T-helper 2 cell (primary cell): ENCODE measurements around the gene DOCK1.

Source experiments
- DNase-seq, 5 experiments: peaks; one replicate each; pipeline versions ENCODE4 v3.0.0 to v3.0.0-alpha.2; 2012 to 2022

DOCK1 gene

DNA sequence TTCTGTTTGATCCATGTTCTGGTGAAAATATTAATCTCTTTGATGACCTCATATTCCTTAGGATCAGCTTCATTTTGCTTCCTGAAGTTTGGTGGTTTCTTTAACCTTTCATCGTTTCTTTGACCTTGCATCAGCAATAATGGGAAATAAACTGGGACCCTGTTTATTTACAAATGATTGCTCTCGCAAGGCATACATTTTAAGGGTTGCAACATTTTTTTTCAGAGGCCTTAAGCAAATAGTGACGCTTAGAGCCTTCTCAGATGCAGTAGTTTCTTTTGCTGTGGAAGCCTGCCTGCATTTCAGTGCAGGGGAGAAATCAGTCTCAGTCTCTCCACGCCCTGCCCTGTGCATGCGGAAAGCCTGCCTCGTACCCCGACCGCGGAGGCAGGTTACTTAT lies 504.8 kb downstream of the DOCK1 start:
- no peak for DNase-seq

GRCh38 chr10:127411062-127411461 lies 505.8 kb downstream of the DOCK1 start:
- DNase-seq: no peak

DNA sequence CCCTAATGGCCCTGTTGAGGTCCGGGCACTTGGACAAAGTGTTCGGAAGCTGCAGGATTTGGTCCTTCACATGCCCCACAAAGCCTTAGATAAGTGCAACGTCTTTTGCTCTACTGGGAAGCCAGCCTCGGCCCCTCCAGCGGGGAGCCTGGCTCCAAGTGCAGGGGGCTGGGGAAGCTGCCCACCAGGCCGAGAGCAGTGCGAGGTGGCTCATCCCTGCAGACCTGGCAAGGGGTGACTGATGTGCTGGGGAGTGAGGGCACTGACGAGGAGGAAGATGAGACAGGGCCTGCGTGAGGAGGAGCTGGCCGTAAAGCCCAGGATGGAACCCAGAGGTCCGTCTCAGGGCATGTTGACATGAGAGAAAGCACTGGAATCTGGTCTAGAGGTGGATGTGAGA lies 508.1 kb downstream of the DOCK1 start:
- DNase-seq: no peak

GRCh38 chr10:127414024-127414423 lies 508.8 kb downstream of the DOCK1 start:
- DNase-seq: no peak

DNA sequence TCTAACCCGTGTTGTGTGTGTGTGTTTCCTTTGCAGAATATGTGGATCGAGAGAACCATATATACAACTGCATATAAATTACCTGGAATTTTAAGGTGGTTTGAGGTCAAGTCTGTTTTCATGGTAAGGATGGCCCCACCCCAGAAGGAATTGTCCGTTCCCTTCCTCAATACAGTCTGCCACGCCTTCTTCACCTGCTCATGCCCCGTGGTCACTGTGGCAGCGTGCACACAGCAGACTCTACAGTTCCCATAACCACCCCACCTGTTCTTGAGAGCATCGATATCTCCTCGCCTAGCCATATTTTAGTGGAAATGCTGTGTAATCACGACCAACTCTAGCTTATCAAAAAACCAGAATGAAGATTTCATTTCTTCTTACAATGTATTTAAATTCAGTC lies 509.9 kb downstream of the DOCK1 start:
- no peak for DNase-seq

GRCh38 chr10:127415901-127416581 lies 510.8 kb downstream of the DOCK1 start:
- no peak for DNase-seq

GRCh38 chr10:127417031-127417430 lies 511.8 kb downstream of the DOCK1 start:
- DNase-seq: no peak

GRCh38 chr10:127417686-127418401 lies 512.6 kb downstream of the DOCK1 start:
- no peak for DNase-seq

DNA sequence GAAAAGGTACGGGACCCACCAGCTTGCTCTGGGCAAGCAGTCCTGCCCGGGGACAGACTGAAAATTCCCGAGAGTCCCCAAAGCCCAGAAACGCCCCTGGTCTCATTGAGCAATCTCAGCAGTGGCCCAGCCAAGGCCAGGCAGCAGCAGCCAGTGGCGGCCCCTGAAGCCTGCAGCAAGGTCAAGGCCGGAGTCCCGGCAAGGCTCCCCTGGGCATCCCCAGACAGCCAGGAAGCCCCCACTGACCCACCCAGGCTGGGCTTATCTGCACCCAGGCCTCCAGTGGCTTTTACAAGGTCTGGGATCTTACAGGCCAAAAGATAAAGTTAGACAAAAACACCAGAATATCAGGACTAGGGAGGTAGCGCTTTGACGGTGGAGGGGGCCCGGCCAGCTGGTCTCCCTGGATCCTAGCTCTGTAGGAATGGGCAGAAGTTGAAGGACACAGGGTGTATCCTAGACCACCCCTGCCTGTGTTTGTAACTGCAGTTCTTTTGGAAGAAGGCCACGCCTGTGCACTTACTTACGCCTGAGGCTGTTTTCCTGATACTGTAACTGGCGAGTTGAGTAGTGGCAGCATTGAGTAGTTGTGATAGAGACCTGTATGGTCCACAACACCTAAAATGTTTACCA lies 513.4 kb downstream of the DOCK1 start:
- DNase-seq: no peak

- DNase-seq: no peak
Measured at GRCh38 chr10:127420138-127420684, 515.0 kb downstream of the DOCK1 start.

DNA sequence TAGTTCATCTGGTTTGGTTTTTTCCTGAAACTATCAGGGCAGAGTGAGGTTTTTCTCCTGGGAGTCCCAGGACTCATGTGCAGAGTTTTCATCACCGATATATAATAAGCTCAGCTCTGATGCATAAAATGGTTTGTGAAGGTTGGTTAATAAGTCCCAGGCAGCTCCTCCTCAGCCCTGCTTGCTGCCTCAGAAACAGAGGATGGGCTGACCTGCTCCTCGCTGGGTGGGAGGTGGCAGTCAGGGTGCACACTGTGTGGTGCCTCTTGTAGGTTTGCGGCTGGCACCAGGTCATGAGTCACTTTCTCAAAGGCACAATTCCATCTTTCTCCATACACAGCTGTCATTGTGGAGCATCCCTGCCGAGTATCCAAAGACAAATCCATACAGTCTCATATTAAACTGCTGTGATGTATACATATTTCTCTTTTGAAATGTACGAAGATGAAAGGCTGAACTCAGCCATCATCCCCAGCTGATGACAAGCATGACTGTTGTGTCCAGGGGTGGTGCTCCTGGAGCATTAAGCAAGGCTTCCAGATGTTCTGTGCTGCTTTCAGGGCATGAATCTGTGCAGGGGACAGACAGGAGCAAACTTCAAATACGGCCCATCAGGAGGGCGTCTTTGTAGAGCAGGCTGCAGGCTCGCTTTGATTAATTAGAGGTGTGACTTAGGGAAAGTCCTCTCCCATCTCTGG lies 518.1 kb downstream of the DOCK1 start:
- no peak for DNase-seq

DNA sequence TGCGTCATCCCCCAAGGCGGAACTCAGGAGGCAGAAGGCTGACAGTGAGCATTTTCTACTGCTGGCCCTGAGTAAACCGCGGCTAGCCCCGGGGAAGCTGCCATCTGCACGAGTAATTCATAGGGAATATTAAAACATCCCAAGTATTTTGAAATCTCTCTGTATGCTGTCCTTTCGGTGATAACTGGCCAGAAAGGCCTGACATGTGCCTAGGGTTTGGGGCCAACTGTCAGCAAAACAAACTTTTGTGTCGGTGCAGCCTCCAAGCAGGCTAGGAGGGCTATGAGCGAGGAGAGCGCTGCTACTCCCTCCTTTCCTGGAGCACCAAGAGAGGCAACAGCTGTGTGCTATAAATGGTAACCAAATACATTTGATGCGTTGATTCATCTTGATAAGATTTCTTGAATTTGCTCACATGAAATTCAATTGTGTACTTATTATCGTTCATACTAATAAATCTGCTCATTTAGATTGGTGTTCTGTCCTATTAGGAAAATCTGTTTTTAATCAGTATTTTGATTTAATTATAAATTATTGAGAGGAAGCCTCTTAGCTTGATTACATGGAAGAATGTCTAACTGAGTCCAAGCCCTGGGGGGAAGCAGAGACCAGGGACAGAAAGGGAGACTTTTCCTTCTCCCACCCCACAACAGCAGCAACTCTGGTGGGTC lies 519.5 kb downstream of the DOCK1 start:
- no peak for DNase-seq

DNA sequence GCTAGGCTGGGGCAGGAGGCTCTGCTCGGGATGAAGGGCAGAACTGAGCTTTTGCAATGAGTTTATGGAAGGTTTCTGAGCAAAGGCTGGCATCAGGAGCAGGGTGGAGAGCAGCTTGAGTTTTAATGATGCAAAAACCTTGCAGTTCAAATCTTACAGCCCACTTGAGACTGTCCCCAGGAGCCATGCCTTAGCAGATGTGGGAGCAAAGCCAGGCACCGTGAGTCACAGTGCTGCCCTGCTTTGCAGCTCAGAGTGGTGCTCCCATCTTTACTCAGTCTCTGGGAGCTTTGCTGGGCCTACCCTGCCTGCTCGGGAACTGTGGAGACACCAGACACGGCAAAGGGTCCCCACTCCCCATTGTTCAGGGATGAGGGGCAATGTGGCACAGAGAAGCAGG lies 521.5 kb downstream of the DOCK1 start:
- DNase-seq: no peak

DNA sequence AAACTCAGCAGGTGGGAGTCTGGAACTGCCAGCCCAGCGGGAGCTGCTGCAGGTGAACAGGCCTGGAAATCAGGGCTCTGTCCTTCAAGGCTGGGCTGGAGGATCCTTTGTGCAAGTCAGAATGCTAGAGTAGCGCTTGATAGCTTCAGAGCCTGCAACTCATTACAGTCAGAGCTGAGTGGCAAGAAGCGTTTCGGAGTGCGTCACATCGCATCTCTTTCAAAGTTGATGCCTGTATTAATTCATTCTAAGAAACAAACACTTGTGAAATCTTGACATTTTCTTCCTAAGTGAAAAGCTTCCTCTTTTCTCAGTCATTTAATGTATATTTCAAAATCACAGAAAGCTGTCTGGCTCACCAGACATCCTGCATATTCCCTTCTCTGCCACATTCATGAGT lies 522.7 kb downstream of the DOCK1 start:
- no peak for DNase-seq

- DNase-seq: no peak
Measured at GRCh38 chr10:127428385-127428980, 523.3 kb downstream of the DOCK1 start.

DNA sequence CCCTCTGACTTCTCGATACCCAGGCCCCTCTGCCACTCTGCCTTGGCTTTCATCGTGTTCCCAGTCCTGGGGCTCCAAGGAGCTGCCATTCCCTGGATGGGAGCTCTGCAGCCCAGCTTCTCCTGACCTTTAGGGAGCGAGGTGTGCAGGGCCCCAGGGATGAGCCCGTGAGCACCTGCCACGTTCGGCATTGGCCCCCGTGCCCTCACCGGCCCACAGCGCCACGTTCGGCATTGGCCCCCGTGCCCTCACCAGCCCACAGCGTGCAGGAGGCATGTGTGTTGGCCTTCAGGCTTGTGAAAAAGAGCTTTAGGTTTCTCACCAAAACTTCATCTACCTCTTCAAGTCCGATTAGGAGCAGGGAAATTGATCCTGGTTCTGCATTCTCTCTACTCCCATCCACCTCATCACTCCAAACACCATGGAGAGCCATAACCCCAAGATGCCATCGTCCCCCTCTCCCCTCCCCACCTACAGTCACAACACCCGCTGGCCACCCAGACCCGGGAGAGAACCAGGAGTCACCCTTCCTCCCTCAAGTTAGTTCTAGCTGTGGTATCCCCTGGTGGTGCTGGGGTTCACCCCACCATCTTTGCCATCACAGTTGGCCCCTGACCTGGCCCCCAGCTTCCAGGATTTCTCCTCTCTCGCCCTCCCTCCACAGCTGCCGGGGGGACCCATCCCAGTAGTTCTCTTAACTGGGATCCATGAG lies 524.5 kb downstream of the DOCK1 start:
- DNase-seq: no peak

GRCh38 chr10:127431525-127431924 lies 526.3 kb downstream of the DOCK1 start:
- DNase-seq: no peak

DNA sequence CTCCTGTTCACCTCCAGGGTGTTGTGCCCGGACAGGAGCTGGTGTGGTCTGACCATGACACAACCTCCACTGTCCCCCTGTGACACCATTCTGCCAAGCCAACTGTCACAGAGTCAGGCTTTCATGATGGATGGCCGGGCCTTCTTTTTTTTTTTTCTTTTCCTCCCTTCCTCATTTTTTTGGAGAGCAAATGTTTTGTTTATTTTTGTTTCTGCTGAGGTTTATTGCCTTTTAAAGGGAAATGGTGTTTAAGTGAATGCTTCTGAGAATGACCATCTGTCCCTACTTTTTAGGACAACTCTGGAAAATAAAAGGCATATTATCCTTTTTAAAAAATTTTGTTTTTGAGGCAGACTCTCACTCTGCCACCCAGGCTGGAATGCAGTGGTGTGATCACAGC lies 528.8 kb downstream of the DOCK1 start:
- DNase-seq: no peak

DNA sequence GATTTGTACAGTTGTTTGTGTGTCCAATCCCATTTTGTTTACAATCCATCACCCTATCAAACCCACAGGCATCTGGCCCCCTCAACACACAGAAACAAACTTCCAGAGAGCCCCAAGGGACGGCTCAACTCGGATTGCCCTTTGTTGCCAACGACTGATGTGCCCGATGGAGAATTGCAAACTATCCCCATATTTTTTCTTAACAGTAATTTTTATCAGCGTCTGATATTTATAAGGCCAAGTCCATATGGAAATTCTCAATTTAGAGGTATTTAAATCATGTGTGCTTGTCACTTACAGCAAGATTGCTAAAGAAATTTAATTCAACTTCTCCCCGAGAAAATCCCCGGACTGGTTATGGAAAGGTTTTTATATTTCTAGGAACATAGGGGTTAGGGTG lies 530.0 kb downstream of the DOCK1 start:
- DNase-seq: no peak

GRCh38 chr10:127440371-127440770 lies 535.1 kb downstream of the DOCK1 start:
- no peak for DNase-seq
